Medulla oblongata (tissue), 1 donor: Measurements from ENCODE around the gene ST6GALNAC1.

Source experiments
- DNase-seq: peaks from one replicate; pipeline ENCODE4 v3.0.0-alpha.2; 2015; ENCODE audit errors: extremely low spot score

Gene ST6GALNAC1

DNA sequence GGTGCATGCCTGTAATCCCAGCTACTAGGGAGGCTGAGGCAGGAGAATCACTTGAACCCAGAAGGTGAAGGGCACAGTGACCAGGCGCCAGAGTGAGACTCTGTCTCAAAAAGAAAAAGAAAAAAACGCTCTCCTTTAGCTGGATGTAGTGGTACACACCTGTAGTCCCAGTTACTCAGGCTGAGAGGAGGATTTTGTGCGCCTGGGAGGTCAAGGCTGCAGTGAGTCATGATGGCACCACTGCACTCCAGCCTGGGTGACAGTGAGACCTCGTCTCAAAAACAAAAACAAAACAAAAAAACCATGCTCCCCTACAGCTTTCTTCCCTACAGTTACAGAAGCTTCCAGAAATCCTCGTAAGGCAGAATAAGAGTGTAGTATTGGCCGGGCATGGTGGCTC, 33.1 kb upstream of the ST6GALNAC1 start:
- no peak for DNase-seq

DNA sequence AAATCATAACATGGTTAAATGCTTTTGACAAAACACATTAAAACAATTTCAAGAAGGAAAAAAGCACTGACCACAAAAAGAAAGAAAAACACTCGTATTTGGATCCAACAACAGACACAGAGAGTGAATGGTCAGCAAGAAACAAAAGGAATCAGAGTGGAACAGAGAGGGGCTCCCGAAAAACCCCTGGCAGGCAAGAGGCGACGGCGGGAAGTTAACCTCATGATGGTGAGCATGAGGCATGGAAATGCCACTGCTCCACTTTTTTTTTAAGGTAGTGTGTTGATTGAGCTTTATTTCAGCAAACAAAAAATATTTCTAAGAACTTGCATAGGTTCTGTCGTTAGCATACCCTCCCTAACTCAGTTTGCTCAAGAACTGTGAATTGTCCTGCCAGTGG, 32.1 kb upstream of the ST6GALNAC1 start:
- no peak for DNase-seq

DNA sequence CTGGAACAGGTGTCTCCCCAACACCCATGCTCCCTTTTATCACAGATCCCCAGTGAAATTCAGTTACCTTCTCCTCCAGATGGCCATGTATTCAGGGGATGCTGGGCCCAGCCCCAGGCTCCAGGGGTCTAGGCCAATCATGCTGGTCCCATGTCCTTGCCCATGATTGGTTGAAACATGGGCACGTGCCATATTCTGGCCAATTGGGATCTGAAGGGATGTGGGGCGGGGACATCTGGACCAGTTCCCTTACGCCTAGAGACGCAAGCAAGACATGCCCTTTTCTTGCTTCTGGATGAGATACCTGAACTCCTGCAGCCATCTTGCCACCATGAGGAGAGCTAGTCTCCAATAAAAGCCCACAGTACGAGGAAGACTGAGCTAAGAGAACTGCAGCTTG, 31.0 kb upstream of the ST6GALNAC1 start:
- no peak for DNase-seq

DNA sequence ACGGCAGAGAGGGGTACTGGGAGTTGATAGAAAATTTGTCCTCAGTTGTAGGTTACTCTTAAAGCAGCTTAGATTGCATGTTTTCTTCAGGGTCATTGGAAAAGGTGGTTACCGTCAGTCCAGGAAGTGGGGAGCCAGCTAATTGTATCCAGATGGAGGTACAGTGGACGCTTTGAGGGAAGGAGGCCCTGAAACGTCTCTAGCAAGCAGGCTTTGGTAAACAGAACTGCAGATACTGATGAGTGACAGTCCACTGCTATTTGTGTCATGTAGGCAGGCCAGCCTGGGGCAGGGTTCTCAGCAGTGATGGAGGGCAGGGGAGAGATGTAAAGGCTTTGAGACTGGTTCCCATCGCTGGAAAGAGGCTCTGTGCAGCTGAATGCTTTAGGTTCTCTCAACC, 30.2 kb upstream of the ST6GALNAC1 start:
- DNase-seq, result no peak

DNA sequence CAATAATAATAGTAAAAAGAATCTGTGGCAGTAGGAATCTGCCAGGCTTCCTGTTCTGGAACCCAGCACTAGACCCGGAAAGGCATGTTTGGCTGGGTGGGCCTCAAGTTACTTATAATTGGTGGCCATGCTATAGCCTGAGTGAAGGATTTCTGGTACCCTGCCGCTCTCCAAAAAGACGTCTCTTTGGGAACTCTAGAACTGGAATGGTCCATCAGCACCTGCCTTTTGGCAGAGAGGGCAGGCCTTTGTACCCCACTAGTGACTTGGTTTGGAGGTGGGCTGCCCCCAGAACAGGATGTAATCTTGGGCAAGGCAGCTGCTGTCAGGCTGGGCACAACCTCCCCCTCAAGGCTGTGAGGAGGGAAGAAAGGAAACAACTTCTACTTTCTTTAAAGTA, 29.3 kb upstream of the ST6GALNAC1 start:
- no peak for DNase-seq

DNA sequence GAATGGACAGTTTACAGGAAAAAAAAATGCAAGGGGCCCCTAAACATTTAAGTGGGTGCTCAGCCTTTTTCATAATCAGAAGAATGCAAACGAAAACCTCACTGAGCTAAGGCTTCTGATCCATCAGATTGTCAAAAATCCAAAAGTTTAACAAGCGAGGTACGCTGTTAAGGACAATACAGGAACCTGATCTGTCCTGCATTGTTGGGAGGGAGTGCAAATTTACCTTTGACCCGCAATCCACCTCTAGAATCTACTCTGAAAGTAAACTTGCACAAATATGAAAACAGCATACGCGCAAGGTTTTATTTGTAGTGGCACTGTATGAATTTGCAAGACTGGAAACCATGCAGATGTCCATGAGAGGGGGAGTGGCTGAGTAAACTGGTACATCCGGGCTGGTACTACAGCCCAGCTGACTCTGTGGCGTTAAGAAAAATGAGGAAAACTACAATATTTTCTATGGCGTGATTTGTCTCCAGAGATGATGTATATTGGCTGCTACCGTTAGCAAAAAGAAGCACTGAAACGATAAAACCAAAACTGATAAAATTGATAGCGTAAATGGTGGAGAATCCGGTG, 28.8 kb upstream of the ST6GALNAC1 start:
- DNase-seq, result no peak

DNA sequence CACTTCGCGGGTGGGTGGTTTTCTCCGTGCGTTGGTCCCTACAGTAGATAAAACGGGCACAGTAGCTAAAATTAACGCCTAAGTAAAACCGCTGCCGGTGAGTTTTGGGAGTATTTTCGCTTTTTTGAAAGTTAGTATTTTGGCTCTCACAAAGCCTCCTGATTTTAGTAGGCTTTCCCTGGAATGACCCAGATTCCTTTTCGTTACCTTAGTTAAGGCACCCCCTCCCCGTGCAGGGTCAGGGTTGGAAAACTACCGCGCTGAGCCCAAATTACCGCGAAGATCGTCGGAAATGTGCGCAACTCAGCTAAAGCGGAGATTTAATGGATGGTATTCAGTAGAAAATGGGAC, 28.3 kb upstream of the ST6GALNAC1 start:
- DNase-seq, result no peak

DNA sequence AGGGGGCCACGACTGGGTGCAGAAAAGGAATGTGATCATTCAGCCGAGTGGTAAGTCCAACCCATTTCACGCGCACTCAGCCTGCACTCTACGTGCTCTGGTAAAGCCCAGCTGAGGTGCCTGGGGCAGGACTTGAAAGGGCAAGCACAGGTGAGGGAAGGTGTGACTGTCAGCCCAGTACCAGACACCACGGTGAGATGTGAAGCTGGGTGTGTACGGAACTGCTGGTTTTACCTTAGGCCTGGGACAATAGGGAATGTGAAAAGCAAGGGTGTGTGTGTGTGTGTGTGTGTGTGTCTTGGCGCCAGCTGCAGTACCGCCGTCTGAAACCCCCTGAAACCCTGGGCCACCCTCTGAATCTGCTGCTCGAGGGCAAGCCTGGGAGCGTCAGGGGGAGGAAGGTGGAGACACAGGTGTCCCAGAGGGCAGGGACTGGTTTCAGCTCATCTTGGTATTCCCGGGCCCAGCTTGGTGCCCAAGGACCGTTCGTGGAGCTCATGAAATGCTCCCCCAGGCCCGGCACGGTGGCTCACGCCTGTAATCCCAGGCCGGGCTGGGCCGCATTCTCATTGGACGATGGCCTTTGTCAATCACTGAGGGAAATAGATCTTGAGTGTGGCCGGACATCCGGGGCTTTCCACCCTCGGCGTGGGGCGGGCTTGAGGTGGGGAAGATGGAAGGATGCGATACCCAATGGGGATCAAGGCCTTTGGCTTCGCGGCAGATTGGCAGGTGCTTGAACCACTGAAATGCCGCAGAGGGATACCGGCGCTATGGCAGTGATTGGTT, 27.8 kb upstream of the ST6GALNAC1 start:
- peak; percentile 100 for DNase-seq

DNA sequence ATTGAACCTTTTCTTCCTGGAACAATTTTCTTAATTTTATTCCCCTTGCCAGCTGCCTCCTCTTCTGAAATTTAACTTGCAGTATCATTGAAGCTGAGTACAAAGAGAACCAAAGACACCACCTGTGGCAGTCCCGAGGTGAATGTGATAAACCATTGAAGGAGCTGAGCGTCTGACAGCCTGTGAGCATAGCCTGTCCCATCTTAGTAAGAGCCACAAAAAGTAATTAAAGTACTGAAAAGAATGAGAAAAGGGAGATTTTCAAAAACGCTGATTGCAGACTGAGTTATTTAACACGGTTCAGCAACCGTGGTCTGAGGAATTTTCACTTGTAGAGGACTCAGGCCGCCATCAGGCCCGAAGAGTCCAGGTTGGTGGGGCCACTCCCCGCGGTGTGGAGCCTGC, 27.2 kb upstream of the ST6GALNAC1 start:
- no peak for DNase-seq

DNA sequence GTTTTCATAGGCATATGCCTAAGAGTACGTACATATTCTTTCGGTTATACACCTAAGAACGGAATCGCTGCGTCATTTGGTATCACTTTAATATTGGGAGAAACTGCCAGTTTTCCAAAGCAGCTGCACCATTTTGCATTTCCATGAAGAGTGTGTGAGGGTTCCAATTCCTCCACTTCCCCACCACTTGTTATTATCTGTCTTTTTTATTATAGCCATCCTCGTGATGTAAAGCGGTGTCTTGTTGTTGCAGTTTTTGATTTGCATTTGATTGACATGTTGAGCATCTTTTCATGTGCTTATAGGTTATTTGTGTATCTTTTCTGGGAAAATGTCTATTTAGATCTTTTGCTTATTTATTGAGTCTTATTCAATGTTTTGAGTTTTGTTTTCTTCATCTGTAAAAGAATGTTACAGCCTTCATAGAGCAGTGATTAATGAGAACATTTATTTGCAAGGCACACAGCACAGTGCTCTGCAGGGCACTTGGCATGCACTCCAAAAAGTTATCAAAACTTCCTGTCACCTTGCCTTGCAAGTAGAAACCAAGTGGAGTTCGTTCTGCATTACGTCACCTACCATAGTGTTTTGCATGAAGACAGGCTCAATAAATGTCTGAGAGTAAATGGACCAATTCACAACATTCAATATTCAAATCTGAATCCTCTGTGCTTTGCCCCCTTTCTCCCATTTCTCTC, 26.6 kb upstream of the ST6GALNAC1 start:
- DNase-seq, result no peak

DNA sequence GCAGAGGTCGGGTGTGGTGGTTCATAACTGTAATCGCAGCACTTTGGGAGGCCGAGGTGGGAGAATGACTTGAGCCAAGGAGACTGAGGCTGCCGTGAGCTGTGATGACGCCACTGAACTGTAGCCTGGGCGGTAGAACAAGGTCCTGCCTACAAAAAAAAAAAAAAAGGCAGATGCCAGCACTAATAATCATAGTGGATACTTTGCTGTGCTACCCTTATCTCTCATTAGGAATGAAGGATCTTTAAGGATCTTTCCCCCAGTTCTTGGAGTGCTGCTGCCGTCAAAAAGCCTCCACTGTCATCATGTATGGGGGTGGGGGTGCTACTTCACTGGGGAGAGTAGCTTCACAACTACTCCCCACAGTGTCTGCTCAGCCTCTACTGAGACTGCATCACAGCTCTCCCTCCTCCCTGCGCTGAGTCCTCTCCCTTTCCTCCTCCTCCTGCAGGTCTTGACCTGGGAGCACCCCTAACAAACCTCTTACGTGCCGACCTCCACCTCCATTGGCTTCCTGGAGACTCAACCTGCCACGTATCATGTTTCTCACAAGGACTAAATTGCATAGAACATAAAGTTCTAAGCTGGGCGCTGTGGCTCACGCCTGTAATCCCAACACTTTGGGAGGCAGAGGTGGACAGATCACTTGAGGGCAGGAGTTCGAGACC, 24.4 kb upstream of the ST6GALNAC1 start:
- DNase-seq, result no peak

DNA sequence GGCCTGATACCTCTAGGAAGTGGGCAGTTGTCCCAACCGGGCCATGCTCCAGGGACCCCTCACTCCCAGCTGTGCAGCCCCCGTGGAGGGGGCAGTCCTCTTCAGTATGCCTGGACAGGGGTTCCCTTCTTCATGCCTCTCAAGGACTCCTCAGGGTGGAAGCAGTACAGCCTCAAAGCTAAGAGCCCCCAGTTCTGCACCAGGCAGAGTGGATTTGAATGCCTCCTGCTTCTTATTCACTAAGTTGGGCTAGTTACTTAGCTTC, 23.9 kb upstream of the ST6GALNAC1 start:
- no peak for DNase-seq

DNA sequence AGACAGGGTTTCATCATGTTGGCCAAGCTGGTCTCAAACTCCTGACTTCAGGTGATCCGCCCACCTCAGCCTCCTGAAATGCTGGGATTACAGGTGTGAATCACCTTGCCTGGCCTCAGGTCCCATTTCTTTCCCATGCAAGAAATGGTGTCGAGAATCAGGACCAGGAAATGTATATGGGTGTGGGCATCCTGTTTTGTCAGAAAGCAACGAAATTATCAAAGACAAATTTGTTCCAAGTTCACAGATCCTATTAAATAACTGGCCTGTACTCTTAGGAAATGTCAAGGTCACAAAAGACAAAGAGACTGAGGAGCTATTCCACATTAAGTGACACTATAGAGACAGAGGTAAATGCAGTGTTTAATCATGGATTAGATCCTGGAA, 17.1 kb upstream of the ST6GALNAC1 start:
- DNase-seq, result no peak

DNA sequence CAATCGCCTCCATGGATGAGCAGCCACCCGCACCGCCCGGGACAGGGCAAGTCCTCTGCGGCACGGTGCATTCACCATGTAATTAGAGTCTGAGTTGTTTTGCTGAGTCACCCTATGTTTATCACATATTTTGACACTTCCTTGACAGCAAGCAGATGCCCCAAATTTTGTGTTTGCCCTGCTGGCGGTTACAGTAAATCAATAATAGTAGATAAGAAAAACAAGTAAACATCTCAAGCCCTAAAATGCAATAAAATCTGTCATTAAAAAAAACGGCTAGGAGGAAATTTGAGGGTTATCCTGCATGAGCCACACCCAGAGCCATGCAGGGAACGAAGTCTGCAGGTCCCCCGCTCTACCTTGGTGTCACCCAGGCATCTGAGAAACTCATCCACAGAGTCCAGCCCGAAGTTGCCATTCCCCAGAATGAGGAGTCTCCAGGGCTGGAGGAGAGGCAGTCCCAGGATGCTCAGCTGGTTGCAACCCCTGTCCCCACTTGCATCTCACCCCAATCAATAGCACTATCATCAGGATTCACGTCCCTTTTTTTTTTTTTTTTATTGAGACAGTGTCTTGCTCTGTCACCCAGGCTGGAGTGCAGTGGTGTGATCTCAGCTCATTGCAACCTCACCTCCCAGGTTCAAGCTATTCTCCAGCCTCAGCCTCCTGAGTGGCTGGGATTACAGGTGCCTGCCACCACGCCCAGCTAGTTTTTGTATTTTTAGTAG, 16.5 kb upstream of the ST6GALNAC1 start:
- no peak for DNase-seq

DNA sequence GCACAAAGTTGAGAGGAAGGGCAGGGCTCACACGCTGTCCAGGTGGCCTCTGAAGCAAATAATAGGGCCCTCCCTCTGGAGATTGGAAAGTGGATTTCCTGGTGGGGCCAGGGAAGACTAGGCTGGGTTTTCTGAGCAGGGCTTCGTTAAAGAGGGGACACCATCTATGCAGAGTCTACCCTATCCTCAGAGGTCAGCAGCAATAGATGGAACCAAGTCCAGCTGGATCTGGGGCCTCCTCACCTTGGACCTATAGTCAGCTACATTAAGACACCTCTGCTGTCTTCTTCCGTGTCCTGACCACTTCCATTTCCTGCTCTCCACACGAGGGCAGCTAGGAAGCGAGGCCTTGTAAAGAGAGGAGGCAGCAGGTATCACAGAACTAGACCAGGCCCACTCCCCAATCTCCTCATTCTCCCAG, 14.7 kb upstream of the ST6GALNAC1 start:
- no peak for DNase-seq

DNA sequence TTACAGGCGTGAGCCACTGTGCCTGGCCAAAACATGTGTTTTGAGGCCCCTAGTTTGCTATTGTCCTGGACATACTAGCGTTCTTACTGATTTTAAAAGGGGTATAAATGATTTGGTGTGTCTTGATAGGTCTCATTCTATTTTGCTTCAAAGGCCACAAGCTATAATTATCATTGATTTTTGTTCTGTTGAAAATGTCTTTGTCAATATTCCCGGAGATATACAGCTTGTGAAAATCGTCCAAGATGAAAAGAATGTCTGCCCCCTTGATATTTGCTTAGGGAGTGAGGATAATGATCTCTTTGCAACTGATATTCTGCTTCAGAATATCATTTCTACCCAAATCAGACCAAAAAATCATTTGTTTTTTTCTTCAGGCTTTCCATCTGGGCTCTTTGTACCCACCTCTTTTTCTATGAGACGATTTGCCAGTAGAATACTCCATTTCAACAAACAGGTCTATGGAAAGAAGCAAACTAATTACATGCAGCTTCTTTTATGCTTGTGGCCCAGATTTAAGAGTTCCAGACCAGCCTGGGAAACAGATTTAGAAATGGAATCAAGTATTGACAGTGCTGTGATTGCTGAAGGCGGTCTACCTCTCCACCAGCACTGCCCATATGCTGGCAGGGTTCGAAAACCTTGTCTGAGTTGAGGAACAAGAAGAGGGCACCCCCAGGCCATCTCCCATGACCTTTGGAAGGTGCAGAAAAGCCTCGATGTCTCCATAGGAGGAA, 14.1 kb upstream of the ST6GALNAC1 start:
- DNase-seq, result no peak

DNA sequence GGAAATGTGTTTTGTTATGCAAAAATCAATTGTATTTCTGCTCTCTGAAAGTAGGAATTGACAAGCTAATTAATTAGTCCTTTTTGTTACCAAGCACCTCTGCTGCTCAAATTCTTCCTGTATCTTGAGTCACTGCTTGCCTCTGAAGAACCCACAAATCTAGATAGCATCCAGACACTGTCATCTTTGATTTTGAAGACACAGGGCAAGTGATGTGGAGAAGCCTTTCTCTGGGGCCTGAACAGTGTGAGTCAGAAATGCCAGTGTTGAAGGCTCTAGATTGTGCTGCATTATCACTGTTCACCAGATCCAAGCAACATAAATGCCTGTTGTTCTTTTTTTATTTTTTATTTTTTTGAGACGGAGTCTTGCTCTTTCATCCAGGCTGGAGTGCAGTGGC, 10.9 kb upstream of the ST6GALNAC1 start:
- no peak for DNase-seq

DNA sequence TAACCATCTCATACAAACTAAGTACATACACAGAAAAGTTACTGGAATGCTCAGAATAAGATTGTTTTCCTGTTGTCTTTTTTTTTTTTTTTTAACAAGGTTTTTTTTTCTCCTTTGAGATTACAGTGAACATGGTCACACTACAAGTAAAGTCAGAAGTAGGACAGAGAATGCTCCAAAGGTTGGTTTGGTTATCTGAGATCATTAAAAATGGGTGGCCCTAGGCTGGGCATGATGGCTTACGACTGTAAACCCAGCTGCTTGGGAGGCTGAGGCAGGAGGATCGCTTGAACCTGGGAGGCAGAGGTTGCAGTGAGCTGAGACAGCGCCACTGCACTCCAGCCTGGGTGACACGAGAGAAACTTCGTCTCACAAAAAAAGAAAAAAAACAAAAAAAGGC, 6.9 kb upstream of the ST6GALNAC1 start:
- no peak for DNase-seq

DNA sequence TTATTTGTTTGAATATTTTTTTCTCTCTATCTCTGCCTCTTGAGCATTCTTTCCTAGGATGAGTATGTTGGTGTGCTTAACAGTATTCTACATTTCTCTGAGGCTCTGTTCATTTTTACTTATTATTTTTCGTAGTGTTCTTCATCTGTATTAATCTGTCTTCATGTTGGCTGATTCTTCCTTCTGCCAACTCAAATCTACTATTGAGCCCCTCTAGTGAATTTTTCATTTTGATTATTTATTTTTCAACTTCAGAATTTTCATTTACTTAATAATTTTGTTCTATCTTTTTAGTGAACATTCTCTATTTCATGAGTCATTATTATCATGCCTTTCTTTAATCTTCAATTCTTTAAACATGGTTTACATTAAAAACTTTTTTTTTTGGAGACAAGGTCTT, 3.2 kb upstream of the ST6GALNAC1 start:
- DNase-seq, result no peak

DNA sequence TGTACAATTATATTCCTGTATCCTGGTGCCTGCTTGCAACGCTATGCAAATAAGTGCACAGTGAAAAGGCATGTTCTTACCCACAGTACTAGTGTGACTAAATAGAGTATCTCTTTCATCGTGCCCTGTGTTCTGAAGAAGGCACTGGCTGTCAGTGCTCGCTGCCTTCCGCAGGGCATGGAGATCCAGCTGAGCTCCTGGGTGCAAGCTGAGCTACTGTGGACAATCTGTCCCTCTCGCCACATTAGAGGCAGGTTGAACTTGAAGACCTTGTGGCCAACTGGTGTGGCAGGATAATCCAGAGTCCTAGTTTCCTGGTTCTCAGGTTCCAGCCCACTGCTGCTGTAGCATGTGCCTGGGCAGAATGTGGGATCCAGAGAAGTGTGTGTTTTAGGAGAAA, 1.9 kb upstream of the ST6GALNAC1 start:
- no peak for DNase-seq

DNA sequence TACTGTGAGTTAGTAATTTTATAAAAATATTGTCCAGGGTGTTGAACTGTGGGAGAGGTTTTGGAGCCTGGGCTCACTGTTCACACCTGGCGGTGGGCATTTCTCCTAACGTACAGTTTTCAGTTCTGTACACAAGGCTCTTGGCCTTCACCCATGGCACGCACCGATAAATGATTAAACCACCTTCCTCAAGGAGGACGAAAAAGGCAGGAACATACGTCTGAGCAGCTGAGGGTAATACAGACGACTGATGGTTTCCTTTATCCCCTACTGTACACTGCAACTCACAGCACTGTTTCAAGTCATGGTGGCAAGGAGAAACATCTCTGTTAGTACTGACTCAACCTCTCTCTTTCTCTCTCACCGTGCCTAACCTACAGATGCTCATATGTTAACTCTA, 1.4 kb upstream of the ST6GALNAC1 start:
- DNase-seq, result no peak

DNA sequence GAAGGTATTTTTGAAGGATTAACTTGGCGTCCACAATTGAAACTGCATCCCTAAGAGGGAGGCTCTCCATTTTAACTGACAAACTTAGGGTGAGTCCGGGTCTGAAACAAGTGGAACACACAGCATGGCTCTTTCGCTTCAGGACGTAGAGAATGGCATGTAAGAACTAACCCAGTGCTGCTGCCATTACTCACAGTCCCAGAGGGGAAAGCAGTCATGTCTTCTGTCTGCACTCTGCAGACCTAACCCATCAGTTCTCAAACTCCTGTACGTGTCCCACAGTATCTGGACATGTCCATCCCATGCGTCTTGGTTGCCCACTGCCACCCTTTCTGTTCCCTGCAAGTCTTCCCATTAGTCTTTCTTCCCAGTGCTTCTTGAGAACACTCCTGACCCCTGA, 563 bp downstream of the ST6GALNAC1 start:
- no peak for DNase-seq
